HEK293 (cell line): ENCODE data around the gene AMPD3.

Experiments
- CTCF ChIP-seq: fragments of 450-650 bp; formaldehyde crosslinking; IDR thresholded peaks from 2 replicates; pipeline ENCODE4 v1.5.1; 2016; ENCODE audit warnings: missing biosample characterization, missing genetic modification characterization
- YY1 ChIP-seq: fragments of 450-650 bp; formaldehyde crosslinking; IDR thresholded peaks from 2 replicates; pipeline ENCODE4 v1.5.1; 2018; ENCODE audit warnings: missing biosample characterization, missing genetic modification characterization
- ZBTB7A ChIP-seq: fragments of 450-650 bp; formaldehyde crosslinking; IDR thresholded peaks from 2 replicates; pipeline ENCODE4 v1.5.1; 2016; ENCODE audit warnings: low read depth, missing biosample characterization, missing genetic modification characterization
- ZNF239 ChIP-seq: fragments of 450-650 bp; formaldehyde crosslinking; IDR thresholded peaks from 2 replicates; pipeline ENCODE4 v1.5.1; 2016; ENCODE audit warnings: missing biosample characterization, missing genetic modification characterization
- ZNF324 ChIP-seq: fragments of 450-650 bp; formaldehyde crosslinking; IDR thresholded peaks from 2 replicates; pipeline ENCODE4 v1.5.1; 2016; ENCODE audit warnings: missing biosample characterization, missing genetic modification characterization

- TF ChIP-seq CTCF (tag by site-specific recombination) (no peak), ZBTB7A (tag by site-specific recombination) (no peak), ZNF324 (tag by site-specific recombination) (no peak), YY1 (tag by site-specific recombination) (no peak), ZNF239 (no peak)
These were observed 88.7 kb downstream of the AMPD3 start for GRCh38 chr11:10543782-10544181.
